Nephron progenitor cell (in vitro differentiated cells): ENCODE data around the gene ABCB11.
"Not testable (repeated sequence)": the region's sequence is repeated elsewhere in the genome, so short reads cannot be mapped to it uniquely, and the experiment has no call there.

Experiments
- DNase-seq: peaks from one replicate; pipeline ENCODE4 v3.0.0; 2021
- H3K27ac Mint-ChIP-seq: 2 replicates; pipeline ENCODE4 v1.8.0; 2021; ENCODE audit warnings: mild to moderate bottlenecking, moderate library complexity, mixed read lengths
- H3K27me3 Mint-ChIP-seq: 2 replicates; pipeline ENCODE4 v1.8.0; 2021; ENCODE audit warnings: mild to moderate bottlenecking, low read depth, mixed read lengths; ENCODE audit not compliant: poor library complexity
- H3K36me3 Mint-ChIP-seq: 2 replicates; pipeline ENCODE4 v1.8.0; 2021; ENCODE audit warnings: low read depth, mixed read lengths
- H3K4me1 Mint-ChIP-seq: 2 replicates; pipeline ENCODE4 v1.8.0; 2021; ENCODE audit warnings: mixed read lengths
- H3K4me3 Mint-ChIP-seq: 2 replicates; pipeline ENCODE4 v1.8.0; 2021; ENCODE audit warnings: mild to moderate bottlenecking, moderate library complexity, mixed read lengths
- H3K9me3 Mint-ChIP-seq: 2 replicates; pipeline ENCODE4 v1.8.0; 2021; ENCODE audit warnings: mild to moderate bottlenecking, moderate library complexity, mixed read lengths
- CTCF ChIP-seq: fragments of 200-600 bp; sonication (generic); IDR thresholded peaks from 2 replicates; pipeline ENCODE4 v1.5.0; 2021; ENCODE audit warnings: antibody characterized with exemption

The ABCB11 gene

GRCh38 chr2:169013628-169014026 lies 17.5 kb downstream of the ABCB11 start:
- H3K9me3 Mint-ChIP-seq = no peaks in the 10 kb centered on the region
- no peak overlapping the region for H3K27ac Mint-ChIP-seq
- no peaks in the 10 kb centered on the region for H3K27me3 Mint-ChIP-seq
- no peak overlapping the region for H3K4me3 Mint-ChIP-seq
- H3K4me1 Mint-ChIP-seq = no peaks in the 10 kb centered on the region
- no peak for DNase-seq
- H3K36me3 Mint-ChIP-seq = no peaks in the 10 kb centered on the region
- no peak for TF ChIP-seq CTCF

DNA sequence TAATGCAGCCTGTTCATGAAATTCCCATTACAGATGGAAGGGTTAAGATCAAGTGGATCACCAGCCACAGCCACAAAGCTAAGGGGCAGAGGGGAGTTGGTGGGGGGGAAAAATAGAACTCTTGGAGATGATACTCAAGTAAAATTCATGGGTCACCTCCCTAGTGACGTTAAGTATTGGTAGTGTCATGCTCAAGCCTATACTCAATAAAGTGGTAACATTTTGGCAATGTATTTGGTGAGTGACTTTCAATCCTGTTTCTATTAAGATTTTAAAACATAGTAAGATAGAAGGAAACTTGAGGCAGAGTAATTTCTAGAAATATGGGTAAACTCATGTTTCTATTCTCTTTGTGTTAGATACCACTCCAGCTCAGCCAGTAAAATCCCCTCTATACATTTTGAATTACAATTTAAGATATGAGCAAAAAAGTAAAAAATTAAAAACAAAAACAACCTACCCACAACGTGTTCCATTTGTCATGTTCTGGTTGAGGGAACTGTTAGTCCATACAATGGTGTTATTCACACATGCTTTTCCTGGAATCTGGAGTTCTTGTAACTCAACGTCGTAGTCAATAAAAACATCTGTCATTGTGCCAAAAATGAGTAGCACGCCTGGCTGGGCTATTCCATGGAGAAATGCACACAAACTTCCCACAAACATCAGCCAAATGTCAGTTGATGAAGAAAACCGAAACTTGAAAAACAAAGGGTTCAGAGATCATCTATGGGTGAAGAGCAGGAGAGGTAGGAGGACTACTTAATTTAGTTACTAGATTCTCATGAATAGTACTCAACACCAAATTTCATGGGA lies 18.1 kb downstream of the ABCB11 start:
- H3K27me3 Mint-ChIP-seq = peaks cover 4% of the 10 kb centered on the region
- no peaks in the 10 kb centered on the region for H3K36me3 Mint-ChIP-seq
- H3K4me3 Mint-ChIP-seq = no peak overlapping the region
- no peak overlapping the region for H3K27ac Mint-ChIP-seq
- DNase-seq = no peak
- no peaks in the 10 kb centered on the region for H3K9me3 Mint-ChIP-seq
- no peaks in the 10 kb centered on the region for H3K4me1 Mint-ChIP-seq
- TF ChIP-seq CTCF = no peak

GRCh38 chr2:169012191-169012792 lies 18.8 kb downstream of the ABCB11 start:
- H3K4me1 Mint-ChIP-seq, H3K36me3 Mint-ChIP-seq, H3K27ac Mint-ChIP-seq, H3K9me3 Mint-ChIP-seq, H3K4me3 Mint-ChIP-seq, DNase-seq, H3K27me3 Mint-ChIP-seq: not testable (repeated sequence)

GRCh38 chr2:169011698-169012097 lies 19.4 kb downstream of the ABCB11 start:
- TF ChIP-seq CTCF = no peak
- H3K27me3 Mint-ChIP-seq = peaks cover 4% of the 10 kb centered on the region
- no peaks in the 10 kb centered on the region for H3K36me3 Mint-ChIP-seq
- no peak for DNase-seq
- H3K9me3 Mint-ChIP-seq = no peaks in the 10 kb centered on the region
- H3K4me3 Mint-ChIP-seq = no peak overlapping the region
- H3K27ac Mint-ChIP-seq = no peak overlapping the region
- no peaks in the 10 kb centered on the region for H3K4me1 Mint-ChIP-seq

DNA sequence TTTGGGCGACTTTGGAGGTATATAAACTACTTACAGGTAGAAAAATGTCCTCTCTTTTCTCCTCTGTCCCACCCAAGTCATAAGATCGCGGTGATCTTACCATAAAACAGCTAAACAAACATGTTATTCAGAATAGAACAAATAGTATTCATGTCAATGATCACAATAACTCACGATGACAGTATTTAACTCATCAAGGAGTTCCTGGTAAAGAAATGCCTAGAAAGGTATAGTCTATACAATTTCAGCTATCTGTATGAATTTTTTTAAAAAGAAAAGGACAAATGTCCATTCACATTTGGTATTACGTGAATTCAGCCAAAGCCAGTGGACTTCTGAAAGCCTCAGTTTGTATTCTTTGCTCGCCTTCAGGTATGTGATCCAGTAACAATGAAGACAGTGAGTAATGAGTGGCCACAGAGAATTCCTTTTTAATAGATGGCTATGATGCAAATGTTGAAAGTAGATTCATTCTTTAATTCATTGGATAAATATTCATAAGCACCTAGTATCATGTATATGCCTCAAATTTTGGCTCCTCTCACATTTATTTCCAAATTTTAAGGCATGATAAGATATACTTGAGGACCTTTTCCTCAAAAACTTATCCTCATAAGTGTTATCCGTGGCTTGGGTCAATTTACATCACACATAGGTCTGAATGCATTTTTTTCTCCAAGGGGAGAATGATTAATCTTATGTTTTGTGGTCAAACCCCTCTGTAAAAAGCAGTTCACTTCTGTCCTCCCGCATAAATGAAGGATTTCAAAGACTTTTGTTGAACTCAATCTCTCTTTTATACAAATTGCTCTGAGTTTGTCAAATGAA lies 20.3 kb downstream of the ABCB11 start:
- TF ChIP-seq CTCF = no peak
- no peaks in the 10 kb centered on the region for H3K9me3 Mint-ChIP-seq
- H3K27me3 Mint-ChIP-seq = peaks cover 4% of the 10 kb centered on the region
- no peaks in the 10 kb centered on the region for H3K4me1 Mint-ChIP-seq
- DNase-seq = no peak
- H3K27ac Mint-ChIP-seq = no peak overlapping the region
- no peak overlapping the region for H3K4me3 Mint-ChIP-seq
- no peaks in the 10 kb centered on the region for H3K36me3 Mint-ChIP-seq

GRCh38 chr2:169009865-169010579 lies 21.1 kb downstream of the ABCB11 start:
- Mint-ChIP-seq H3K27me3 (peaks cover 4% of the 10 kb centered on the region), H3K36me3 (no peaks in the 10 kb centered on the region), H3K27ac (no peak overlapping the region), H3K4me1 (no peaks in the 10 kb centered on the region), H3K9me3 (no peaks in the 10 kb centered on the region), H3K4me3 (no peak overlapping the region)
- TF ChIP-seq CTCF = no peak
- DNase-seq = no peak
